ENCODE measurements around the gene IVNS1ABP.

Gene IVNS1ABP

GRCh38 chr1:185250063-185250462 is 67.0 kb downstream of the IVNS1ABP start:
- no peak for DNase-seq

- DNase-seq, result no peak
Measured at GRCh38 chr1:185249563-185249962, 67.5 kb downstream of the IVNS1ABP start.
